NT2/D1 (cell line): Measurements from ENCODE around the gene APP.

ENCODE experiments used
- SUZ12 ChIP-seq: IDR thresholded peaks from 2 replicates; pipeline ENCODE4 v1.6.1; 2011; ENCODE audit not compliant: insufficient read length, insufficient read depth; ENCODE audit errors: extremely low read depth
- YY1 ChIP-seq: IDR thresholded peaks from 2 replicates; pipeline ENCODE4 v1.6.1; 2011; ENCODE audit not compliant: insufficient read length, insufficient read depth
- ZNF274 ChIP-seq: IDR thresholded peaks from 2 replicates; pipeline ENCODE4 v1.6.1; 2011; ENCODE audit warnings: mild to moderate bottlenecking, low read depth, low read length

DNA sequence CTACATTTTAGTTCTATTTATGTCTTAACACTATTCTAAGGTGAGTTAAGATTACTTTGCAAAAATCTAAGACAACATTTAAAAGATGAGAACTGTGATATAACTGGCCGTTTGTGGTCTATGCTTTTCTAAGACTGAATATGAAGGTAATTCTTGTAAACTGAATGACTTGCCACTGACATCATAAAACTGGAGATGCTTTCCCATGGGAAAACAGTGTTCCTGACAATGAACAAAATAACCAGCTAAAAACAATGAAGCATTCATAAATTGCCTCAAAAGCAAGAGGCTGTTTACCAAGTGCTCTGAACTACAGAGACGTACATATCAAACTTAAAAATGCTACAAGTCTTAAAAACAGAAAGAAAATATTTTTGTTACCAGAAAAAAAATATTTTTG lies 54.7 kb downstream of the APP start:
- TF ChIP-seq ZNF274 (no peak), YY1 (no peak), SUZ12 (no peak)
